Glomerular endothelial cell (primary cell): Measurements from ENCODE around the gene MSMO1. TPM values are rescaled to one million over a fixed set of nuclear protein-coding genes. Genes with fewer than 3 reads are reported as not detected.

Source experiments
- DNase-seq: peaks from one replicate; pipeline ENCODE4 v3.0.0-alpha.2; 2011; ENCODE audit warnings: low read depth, low spot score; ENCODE audit errors: extremely low read depth
- total RNA-seq: library from RNA; depleted of rRNA; stranded (reverse); fragments of >200 nt; gene quantifications from 2 replicates; pipeline ENCODE4 v1.2.3, GENCODE V29; 2015

MSMO1 gene
- total RNA-seq, 1 donor from 2014 or later, result 75.5 TPM

- DNase-seq, result no peak
These were observed 57.7 kb downstream of the MSMO1 start for GRCh38 chr4:165385126-165385525.

GRCh38 chr4:165386328-165386727 is 58.9 kb downstream of the MSMO1 start:
- no peak for DNase-seq

GRCh38 chr4:165388756-165389155 is 61.3 kb downstream of the MSMO1 start:
- DNase-seq, result no peak

Other genes with a start within 250 kb of the MSMO1 start
- gene TMEM192, start 214.8 kb upstream of the MSMO1 start, total RNA-seq, result 17.6 and 18.6 TPM in 2 replicates
- gene KLHL2, start 120.1 kb upstream of the MSMO1 start, total RNA-seq, result 20.5 and 26.3 TPM in 2 replicates
- 6.6 and 10.2 TPM in 2 replicates for gene CPE, start 51.3 kb downstream of the MSMO1 start, total RNA-seq